ENCODE data around the gene ZNF19.

Gene ZNF19

DNA sequence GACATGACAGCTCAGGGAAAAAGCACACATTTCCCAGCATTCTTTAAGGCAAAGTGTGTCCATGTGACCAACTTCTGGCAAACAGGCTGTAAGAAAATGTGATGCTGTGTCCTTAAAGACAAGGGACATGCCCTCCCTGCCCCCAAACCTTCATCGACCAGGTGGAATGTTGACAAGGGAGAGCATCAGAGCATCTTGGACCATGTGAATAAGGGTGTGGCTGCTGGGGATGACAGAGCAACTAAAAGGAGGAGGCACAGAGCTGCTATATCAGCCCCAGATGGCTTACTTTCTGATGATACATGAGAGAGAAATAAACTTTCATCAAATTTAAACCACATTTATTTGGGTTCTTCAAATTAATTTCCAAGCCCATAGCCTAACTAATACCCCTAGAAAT is 24.9 kb downstream of the ZNF19 start:
- Histone ChIP-seq H3K27me3 (ENCODE audit: control insufficient read depth, insufficient read depth, low read length) (no peaks in the 10 kb centered on the region), H3K4me3 (ENCODE audit: low read depth, low read length) (no peak overlapping the region), H3K9ac (ENCODE audit: low read length) (no peak overlapping the region), H3K4me1 (ENCODE audit: control insufficient read depth, insufficient read depth, low read length) (no peaks in the 10 kb centered on the region), H3K9me3 (ENCODE audit: control insufficient read depth, insufficient read depth, low read depth, low read length) (no peaks in the 10 kb centered on the region), H3K27ac (ENCODE audit: low read depth, low read length) (no peak overlapping the region), H3K36me3 (ENCODE audit: control insufficient read depth, insufficient read depth, low read length) (no peaks in the 10 kb centered on the region)

- no peaks in the 10 kb centered on the region for H3K27me3 ChIP-seq (ENCODE audit: control insufficient read depth, insufficient read depth, low read length)
- peak within 1 kb of the TSS; percentile 92 for H3K4me3 ChIP-seq (ENCODE audit: low read depth, low read length)
- no peaks in the 10 kb centered on the region for H3K36me3 ChIP-seq (ENCODE audit: control insufficient read depth, insufficient read depth, low read length)
- peak within 1 kb of the TSS; percentile 44; the same call in 1 of the 2 replicates for H3K27ac ChIP-seq (ENCODE audit: low read depth, low read length)
- H3K9me3 ChIP-seq (ENCODE audit: control insufficient read depth, insufficient read depth, low read depth, low read length) = no peaks in the 10 kb centered on the region
- H3K4me1 ChIP-seq (ENCODE audit: control insufficient read depth, insufficient read depth, low read length) = no peaks in the 10 kb centered on the region
- H3K9ac ChIP-seq (ENCODE audit: low read length) = peak within 1 kb of the TSS; percentile 93
Observed at GRCh38 chr16:71461686-71462648, 27.2 kb downstream of the ZNF19 start, which contains the start of gene ZNF23. Gene ZNF23, minus strand, starts transcription at chr16:71462247. Its CDS starts 5,451 bp downstream, at chr16:71456796.

DNA sequence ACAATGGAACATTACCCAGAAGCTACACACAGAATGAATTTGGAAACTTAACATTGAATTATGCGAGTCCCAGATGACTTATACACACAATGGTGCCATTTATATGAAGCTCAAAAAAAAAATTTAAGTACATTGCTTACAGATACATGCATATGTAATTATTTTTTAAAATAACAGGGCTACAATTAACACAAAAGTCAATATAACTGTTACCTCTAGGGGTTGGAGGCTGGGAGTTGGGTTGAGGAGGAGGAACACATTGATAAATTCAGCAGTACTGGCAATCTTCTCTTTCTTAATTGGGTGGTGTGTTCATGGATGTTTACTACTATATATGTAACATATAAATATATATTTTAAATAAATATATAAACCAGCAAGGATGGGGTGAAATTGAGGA is 28.2 kb downstream of the ZNF19 start:
- no peaks in the 10 kb centered on the region for H3K4me1 ChIP-seq (ENCODE audit: control insufficient read depth, insufficient read depth, low read length)
- H3K27me3 ChIP-seq (ENCODE audit: control insufficient read depth, insufficient read depth, low read length) = no peaks in the 10 kb centered on the region
- H3K9me3 ChIP-seq (ENCODE audit: control insufficient read depth, insufficient read depth, low read depth, low read length) = no peaks in the 10 kb centered on the region
- no peak overlapping the region for H3K9ac ChIP-seq (ENCODE audit: low read length)
- H3K4me3 ChIP-seq (ENCODE audit: low read depth, low read length) = peak overlapping the region; percentile 92
- H3K36me3 ChIP-seq (ENCODE audit: control insufficient read depth, insufficient read depth, low read length) = peaks cover 8% of the 10 kb centered on the region
- H3K27ac ChIP-seq (ENCODE audit: low read depth, low read length) = no peak overlapping the region

DNA sequence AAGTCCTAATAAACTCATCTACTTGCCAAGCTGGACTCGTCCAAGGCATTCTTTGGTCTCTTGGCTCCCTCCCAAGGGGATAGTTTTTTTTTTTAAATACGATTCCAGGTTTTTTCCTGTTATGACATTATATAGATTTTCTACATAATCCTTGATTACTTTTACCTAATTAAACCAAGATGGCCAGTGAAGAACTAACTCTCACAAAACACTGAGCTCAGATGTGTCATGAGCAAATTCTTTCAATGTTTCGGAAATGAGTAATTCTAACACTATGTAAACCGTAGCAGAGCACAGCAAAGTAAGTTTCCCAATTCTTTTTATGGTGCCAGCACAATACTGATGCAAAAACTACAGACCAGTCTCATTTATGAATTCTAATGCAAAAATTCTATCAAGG is 28.9 kb downstream of the ZNF19 start:
- Histone ChIP-seq H3K27me3 (ENCODE audit: control insufficient read depth, insufficient read depth, low read length) (no peaks in the 10 kb centered on the region), H3K27ac (ENCODE audit: low read depth, low read length) (no peak overlapping the region), H3K4me1 (ENCODE audit: control insufficient read depth, insufficient read depth, low read length) (no peaks in the 10 kb centered on the region), H3K36me3 (ENCODE audit: control insufficient read depth, insufficient read depth, low read length) (peaks cover 11% of the 10 kb centered on the region), H3K9me3 (ENCODE audit: control insufficient read depth, insufficient read depth, low read depth, low read length) (no peaks in the 10 kb centered on the region), H3K4me3 (ENCODE audit: low read depth, low read length) (no peak overlapping the region), H3K9ac (ENCODE audit: low read length) (no peak overlapping the region)

GRCh38 chr16:71459510-71459909 is 29.6 kb downstream of the ZNF19 start:
- Histone ChIP-seq H3K4me1 (ENCODE audit: control insufficient read depth, insufficient read depth, low read length) (no peaks in the 10 kb centered on the region), H3K4me3 (ENCODE audit: low read depth, low read length) (no peak overlapping the region), H3K9me3 (ENCODE audit: control insufficient read depth, insufficient read depth, low read depth, low read length) (no peaks in the 10 kb centered on the region), H3K27ac (ENCODE audit: low read depth, low read length) (no peak overlapping the region), H3K36me3 (ENCODE audit: control insufficient read depth, insufficient read depth, low read length) (peaks cover 11% of the 10 kb centered on the region), H3K27me3 (ENCODE audit: control insufficient read depth, insufficient read depth, low read length) (no peaks in the 10 kb centered on the region), H3K9ac (ENCODE audit: low read length) (no peak overlapping the region)

- no peak overlapping the region for H3K9ac ChIP-seq (ENCODE audit: low read length)
- peaks cover 37% of the 10 kb centered on the region for H3K36me3 ChIP-seq (ENCODE audit: control insufficient read depth, insufficient read depth, low read length)
- H3K27ac ChIP-seq (ENCODE audit: low read depth, low read length) = no peak overlapping the region
- H3K9me3 ChIP-seq (ENCODE audit: control insufficient read depth, insufficient read depth, low read depth, low read length) = peaks cover 6% of the 10 kb centered on the region
- H3K27me3 ChIP-seq (ENCODE audit: control insufficient read depth, insufficient read depth, low read length) = no peaks in the 10 kb centered on the region
- H3K4me1 ChIP-seq (ENCODE audit: control insufficient read depth, insufficient read depth, low read length) = no peaks in the 10 kb centered on the region
- no peak overlapping the region for H3K4me3 ChIP-seq (ENCODE audit: low read depth, low read length)
Observed at GRCh38 chr16:71456801-71457200, 32.3 kb downstream of the ZNF19 start.

DNA sequence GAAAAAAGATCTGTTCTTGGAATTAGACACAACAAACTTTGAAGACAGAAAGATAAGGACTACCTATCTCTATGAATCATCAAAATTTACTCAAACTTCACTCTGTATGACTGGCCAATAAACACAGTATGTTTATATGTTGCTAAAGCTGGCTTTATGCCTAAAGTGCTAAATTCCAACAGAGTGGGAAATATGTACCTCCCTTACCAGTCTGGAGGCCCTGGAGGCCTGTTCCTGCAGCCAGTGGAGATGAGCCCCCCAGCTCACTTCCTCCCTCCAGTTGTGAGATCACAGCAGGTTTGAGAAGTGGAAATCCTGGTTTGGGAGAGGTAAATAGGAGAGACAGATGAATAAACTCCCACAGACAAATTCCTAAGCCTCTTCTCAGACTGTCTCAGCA is 36.1 kb downstream of the ZNF19 start:
- Histone ChIP-seq H3K9me3 (ENCODE audit: control insufficient read depth, insufficient read depth, low read depth, low read length) (peaks cover 43% of the 10 kb centered on the region), H3K36me3 (ENCODE audit: control insufficient read depth, insufficient read depth, low read length) (peaks cover 75% of the 10 kb centered on the region)

DNA sequence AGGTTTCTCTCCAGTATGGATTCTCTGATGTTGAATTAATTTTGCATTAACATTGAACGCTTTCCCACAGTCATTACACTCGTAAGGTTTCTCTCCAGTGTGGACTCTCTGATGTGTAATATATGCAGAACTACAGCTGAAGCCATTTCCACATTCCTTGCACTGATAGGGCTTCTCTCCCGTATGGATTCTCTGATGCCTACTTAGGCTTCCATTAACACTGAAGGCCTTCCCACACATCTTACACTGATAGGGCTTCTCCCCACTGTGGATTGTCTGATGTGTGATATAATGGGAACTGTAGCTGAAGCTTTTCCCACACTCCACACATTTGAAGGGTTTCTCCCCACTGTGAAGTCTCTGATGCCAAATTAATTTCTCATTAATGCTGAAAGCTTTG is 40.1 kb downstream of the ZNF19 start:
- peaks cover 74% of the 10 kb centered on the region for H3K9me3 ChIP-seq (ENCODE audit: control insufficient read depth, insufficient read depth, low read depth, low read length)
- peaks cover 64% of the 10 kb centered on the region for H3K36me3 ChIP-seq (ENCODE audit: control insufficient read depth, insufficient read depth, low read length)
- no peak overlapping the region for H3K27ac ChIP-seq (ENCODE audit: low read depth, low read length)
- H3K4me3 ChIP-seq (ENCODE audit: low read depth, low read length) = no peak overlapping the region
- H3K4me1 ChIP-seq (ENCODE audit: control insufficient read depth, insufficient read depth, low read length) = no peaks in the 10 kb centered on the region
- H3K27me3 ChIP-seq (ENCODE audit: control insufficient read depth, insufficient read depth, low read length) = no peaks in the 10 kb centered on the region
- no peak overlapping the region for H3K9ac ChIP-seq (ENCODE audit: low read length)

More for the DNA sequence above, 36.1 kb downstream of the ZNF19 start:
- no peak overlapping the region for H3K9ac ChIP-seq (ENCODE audit: low read length)
- no peaks in the 10 kb centered on the region for H3K4me1 ChIP-seq (ENCODE audit: control insufficient read depth, insufficient read depth, low read length)
- no peaks in the 10 kb centered on the region for H3K27me3 ChIP-seq (ENCODE audit: control insufficient read depth, insufficient read depth, low read length)
- no peak overlapping the region for H3K4me3 ChIP-seq (ENCODE audit: low read depth, low read length)
- H3K27ac ChIP-seq (ENCODE audit: low read depth, low read length) = no peak overlapping the region

GRCh38 chr16:71448274-71448866 is 40.8 kb downstream of the ZNF19 start:
- Histone ChIP-seq H3K36me3 (ENCODE audit: control insufficient read depth, insufficient read depth, low read length) (peaks cover 57% of the 10 kb centered on the region), H3K9me3 (ENCODE audit: control insufficient read depth, insufficient read depth, low read depth, low read length) (peaks cover 80% of the 10 kb centered on the region), H3K27me3 (ENCODE audit: control insufficient read depth, insufficient read depth, low read length) (no peaks in the 10 kb centered on the region), H3K9ac (ENCODE audit: low read length) (no peak overlapping the region), H3K4me1 (ENCODE audit: control insufficient read depth, insufficient read depth, low read length) (no peaks in the 10 kb centered on the region), H3K27ac (ENCODE audit: low read depth, low read length) (no peak overlapping the region), H3K4me3 (ENCODE audit: low read depth, low read length) (no peak overlapping the region)

DNA sequence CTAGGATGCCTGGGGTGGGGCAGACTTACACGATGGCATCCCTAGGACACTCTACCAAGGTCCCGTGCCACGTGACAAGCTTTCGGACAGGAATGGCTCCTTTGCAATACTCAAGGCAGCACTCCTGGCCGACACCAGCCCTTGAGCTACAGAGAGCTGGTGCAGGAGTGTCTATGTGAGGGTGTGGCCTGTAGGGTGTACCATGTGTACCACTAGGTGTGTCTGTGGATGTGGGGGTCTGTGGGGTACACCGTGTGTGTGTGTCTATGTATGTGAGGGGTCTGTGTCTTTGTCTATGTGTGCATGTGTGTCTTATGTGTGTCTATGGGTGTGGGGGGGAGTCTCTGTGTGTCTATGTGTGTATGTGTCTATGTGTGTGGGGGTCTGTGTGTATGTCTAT is 45.4 kb downstream of the ZNF19 start:
- Histone ChIP-seq H3K9me3 (ENCODE audit: control insufficient read depth, insufficient read depth, low read depth, low read length) (peaks cover 44% of the 10 kb centered on the region), H3K4me1 (ENCODE audit: control insufficient read depth, insufficient read depth, low read length) (no peaks in the 10 kb centered on the region), H3K9ac (ENCODE audit: low read length) (no peak overlapping the region), H3K4me3 (ENCODE audit: low read depth, low read length) (no peak overlapping the region), H3K27ac (ENCODE audit: low read depth, low read length) (no peak overlapping the region), H3K27me3 (ENCODE audit: control insufficient read depth, insufficient read depth, low read length) (peaks cover 5% of the 10 kb centered on the region; the same call in 1 of the 2 replicates), H3K36me3 (ENCODE audit: control insufficient read depth, insufficient read depth, low read length) (peaks cover 11% of the 10 kb centered on the region)

DNA sequence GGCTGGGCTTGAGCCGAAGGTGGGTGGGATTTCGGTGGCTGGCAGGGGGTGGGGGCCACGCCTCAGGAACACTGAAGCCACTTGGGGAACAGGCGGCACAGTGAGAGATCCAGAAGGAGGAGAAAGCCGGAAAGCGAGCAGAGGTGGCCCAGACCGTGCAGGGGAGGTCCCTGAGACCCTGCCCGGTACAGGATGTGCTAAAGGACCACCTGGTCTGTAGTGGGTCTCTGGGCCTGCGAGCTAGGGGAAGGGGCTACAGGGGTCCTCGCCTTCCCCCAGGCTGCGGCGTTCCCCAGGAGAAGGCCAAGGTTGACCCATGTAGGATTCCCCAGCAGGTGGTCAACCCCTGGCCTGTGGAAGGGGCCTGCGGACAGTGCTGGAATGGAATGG is 47.1 kb downstream of the ZNF19 start, which contains the start of gene TLE7:
Gene TLE7 (minus strand): TSS at position 4 of the 390 bp plus-strand sequence. CDS start 8,730 bp downstream, outside the sequence.
- H3K4me3 ChIP-seq (ENCODE audit: low read depth, low read length) = no peak within 1 kb of the TSS
- no peaks in the 10 kb centered on the region for H3K36me3 ChIP-seq (ENCODE audit: control insufficient read depth, insufficient read depth, low read length)
- no peaks in the 10 kb centered on the region for H3K4me1 ChIP-seq (ENCODE audit: control insufficient read depth, insufficient read depth, low read length)
- H3K9ac ChIP-seq (ENCODE audit: low read length) = no peak within 1 kb of the TSS
- H3K27ac ChIP-seq (ENCODE audit: low read depth, low read length) = no peak within 1 kb of the TSS
- peaks cover 28% of the 10 kb centered on the region for H3K9me3 ChIP-seq (ENCODE audit: control insufficient read depth, insufficient read depth, low read depth, low read length)
- H3K27me3 ChIP-seq (ENCODE audit: control insufficient read depth, insufficient read depth, low read length) = peaks cover 10% of the 10 kb centered on the region; the same call in 1 of the 2 replicates

All from HUES6 (cell line).